Measurements from ENCODE around the gene ZBTB20.
A peak's percentile ranks its signal among the peaks of the same experiment; 100 is the strongest.

The ZBTB20 gene

GRCh38 chr3:114383875-114384557 lies 763.1 kb downstream of the ZBTB20 start:
- peak in 50 of 51 donors; percentile 5 to 93 (median 76) for DNase-seq

- DNase-seq = peak in 43 of 51 donors; percentile 2 to 87 (median 60)
Measured at GRCh38 chr3:114380233-114380651, 766.8 kb downstream of the ZBTB20 start.

GRCh38 chr3:114379266-114379665 lies 767.8 kb downstream of the ZBTB20 start:
- no peak for DNase-seq

DNA sequence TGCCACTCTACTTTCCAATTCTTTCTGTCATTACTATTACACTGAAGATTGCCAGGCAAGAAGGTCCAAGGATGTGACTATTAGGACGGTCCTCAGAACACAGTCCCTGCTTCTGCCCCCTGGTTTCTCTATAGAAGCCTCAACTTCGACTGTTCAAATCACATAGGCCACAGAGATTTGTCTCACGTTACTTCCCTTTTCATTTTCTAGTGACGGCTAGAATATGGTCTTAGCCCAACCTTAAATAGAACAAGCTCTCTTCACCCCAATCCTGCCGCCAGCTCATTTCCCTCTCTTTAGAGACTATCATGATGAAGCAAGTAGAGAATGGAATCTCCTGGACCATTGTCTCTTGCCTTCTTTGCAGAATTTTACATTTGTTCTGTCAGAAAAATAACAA lies 768.3 kb downstream of the ZBTB20 start:
- DNase-seq = no peak

DNA sequence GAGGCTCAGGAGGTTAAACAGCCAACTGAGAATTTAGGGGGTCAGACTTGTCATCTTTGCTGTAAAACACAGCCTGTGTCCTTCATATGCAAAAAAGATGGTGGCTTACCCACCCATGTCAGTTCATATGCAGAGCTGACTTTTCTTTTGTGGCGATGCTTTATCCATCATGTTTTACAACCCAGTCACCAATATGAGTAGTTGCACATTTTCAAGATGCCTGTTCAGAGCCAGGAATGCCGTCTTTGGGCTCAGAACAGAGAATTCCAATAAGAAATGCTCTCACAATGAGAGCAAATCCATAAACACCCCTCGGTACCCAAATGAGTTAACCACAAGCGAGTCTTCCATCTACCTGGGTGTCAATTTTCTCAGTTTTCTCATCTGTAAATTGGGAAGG lies 769.7 kb downstream of the ZBTB20 start:
- DNase-seq = no peak

DNA sequence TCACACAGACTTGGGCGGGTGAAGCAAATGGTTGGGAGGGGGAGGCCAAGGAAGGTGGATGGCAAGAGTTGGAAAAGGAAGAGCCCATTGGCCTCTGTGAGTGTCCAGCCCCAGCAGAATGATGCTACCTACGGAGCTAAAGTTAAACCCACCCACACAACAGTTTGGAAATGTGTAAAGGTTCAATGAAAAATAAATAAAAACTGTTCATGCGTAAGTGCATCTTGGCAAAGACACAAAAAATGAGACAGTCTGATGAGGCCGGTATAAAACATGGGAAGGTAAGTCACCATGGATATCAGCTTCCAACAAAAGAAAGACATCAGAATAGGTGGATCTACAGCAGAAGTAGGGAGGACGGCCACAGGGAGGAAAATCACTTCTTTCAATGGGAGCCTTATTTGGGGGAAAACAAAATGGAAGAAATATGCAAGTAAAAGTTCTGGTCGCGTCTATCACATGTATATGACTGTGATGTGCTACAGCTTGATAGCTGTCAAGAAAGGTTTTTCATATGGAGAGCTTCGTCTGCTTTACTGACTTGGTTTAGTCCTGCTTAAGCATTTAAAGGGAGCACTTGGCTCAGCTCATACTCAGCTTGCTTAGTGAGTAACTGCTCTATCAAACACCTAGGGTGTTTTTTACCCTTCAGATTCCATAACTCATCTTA lies 770.4 kb downstream of the ZBTB20 start:
- DNase-seq = no peak

GRCh38 chr3:114375608-114376421 lies 771.3 kb downstream of the ZBTB20 start:
- DNase-seq = no peak

- DNase-seq = no peak
Measured at GRCh38 chr3:114374433-114374990, 772.6 kb downstream of the ZBTB20 start.

DNA sequence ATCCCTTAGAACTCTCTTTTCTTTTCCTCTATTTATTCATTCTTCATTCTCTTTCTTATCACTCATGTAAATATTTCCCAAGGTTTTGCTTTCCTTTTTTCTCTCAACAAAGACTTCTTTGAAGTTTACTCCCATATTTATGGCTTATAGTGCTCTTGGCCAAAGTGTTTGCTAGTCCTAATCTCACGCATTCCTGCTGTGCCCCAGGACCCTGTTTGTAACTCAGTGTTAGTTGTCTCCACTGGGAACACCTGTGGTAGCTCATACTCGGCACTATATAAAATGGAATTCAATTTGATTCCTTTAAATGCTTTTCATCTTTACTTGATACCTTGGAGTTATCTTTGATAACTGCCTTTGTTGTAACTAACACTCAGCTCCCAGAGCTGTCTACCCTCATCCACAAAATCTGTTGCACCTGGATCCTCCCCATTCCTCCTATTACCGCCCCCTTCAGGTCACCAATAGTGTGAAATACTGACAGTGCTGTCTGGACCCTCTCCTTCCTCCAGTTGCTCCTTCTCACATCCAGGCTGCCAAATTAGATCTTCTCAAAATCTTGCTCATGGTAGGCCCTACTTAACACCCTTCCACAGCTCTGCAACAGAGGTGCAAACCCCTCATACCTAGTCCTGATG lies 776.4 kb downstream of the ZBTB20 start:
- DNase-seq = no peak

GRCh38 chr3:114365909-114366308 lies 781.2 kb downstream of the ZBTB20 start:
- DNase-seq = no peak

DNA sequence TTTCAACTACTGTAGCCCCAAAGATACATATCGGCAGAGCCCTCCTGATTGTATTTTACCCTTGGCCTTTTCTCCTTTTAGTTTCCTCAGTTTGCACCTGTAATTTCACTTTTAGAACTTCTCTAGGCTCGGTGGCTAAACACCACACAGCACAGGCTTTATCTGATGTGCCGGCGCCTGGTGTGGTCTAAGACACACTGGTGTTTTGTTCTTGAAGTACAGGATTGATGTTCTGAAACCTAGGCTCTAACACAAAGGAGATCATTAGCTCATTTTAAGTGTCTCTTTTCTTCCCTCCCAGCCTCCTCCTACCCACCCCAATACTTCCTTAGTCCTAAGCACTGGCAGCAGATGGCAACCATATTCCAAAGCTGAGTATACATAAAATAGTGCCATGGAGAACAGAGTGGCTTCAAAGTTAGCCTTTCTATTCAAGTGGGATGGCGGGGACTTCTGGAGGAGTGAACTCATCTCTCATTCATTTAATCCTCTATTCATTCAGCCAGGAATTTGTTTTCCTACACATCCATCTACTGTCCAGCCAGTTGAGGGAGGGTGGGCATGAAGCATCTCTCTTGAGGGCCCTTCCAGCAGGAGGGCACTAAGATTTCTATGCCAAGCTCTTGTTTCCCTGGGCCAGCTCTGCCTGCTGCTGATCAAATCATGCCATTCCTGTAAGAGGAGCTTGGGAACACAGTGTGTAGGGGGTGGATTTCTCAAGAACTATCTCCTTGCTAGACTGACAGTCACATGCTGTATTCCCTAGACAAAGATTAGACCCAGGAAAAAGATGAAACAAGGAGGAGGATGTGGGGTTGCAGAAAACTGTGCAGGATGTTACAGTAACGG lies 782.1 kb downstream of the ZBTB20 start:
- DNase-seq = peak in 2 of 51 donors; percentile 9 to 46

DNA sequence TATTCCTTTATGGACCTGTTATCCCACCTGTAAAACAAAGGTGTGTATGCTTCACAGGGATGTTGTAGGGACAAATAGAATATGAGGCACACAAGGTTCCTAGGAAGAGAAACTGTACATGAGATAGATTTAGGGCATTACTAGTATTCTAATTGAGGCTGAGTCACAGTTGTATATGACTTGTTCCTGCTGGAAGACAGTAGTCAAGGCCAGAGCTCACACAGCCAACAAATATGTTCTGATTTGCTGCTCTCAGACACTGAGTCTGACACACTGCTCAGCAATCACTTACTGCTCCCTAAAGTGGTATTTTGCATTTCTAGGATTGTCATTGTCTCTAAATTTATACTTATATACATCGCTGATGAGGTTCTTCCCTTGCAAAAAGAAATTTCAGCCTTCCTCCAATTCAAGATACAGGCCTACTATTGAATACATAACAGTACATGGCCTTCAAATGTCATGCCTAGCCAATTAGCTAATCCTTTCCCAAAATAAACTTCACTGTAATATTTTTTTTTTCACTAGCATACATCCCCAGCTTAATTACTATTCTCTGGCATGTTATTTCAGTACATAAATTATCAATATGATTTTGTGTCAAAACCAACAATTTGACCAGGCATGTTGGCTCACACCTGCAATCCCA lies 783.4 kb downstream of the ZBTB20 start:
- DNase-seq = peak in 1 of 51 donors; percentile 27

DNA sequence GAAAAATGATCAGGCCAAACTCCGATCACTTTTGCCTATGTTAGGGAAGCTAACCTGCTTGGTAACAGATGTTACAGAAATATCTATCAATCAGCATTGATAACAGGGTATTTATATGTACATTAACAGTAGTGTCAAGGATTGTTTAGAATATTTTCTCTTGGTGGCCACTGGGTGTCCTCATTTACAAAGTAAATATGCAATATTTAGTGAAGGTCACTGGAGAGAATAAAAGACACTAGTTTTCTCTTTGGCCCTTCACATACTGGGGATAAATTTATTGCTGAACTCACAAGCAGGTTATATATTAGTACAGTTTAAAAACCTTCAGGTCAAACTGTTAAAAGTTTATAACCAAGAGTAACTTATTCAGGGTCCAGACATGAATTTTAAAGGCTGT lies 784.3 kb downstream of the ZBTB20 start:
- DNase-seq = peak in 1 of 51 donors; percentile 50

DNA sequence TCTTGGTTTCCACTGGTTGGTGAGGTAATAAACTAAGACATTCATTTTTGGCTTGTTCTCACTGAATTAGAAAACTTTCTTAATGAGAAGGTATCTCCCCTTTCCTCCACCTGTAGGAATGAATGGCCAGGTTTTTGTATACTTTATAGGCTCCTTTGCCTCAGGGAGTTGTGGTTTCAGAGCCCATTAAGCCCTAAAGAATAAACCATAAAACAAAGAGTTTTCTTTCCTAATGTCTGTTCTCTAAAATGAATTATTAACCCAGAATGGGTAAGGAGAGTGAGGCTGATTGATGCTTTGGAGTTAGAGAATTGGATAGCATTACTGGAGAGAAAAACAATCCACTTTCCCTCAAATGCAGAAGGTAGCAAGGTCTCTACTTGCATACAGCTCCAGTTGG lies 785.7 kb downstream of the ZBTB20 start:
- DNase-seq = no peak

DNA sequence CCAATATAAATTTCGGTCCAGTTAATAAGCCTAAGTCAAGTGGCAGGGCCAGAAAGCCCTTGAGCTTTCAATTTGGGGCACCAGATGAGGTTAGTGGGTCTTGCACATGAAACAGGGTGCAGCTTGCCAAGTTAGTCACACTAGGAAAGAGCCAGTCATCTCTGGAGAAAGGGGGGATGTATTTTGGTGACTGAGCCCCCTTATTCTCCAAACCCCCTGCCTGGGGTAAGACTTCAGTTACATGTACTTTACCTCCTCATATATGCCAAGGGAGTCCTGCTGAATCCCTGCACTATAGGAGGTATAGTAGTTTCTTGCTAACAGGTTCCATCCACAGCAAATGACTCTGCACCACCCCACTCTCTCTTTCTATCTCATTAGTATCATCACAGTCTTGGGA lies 790.6 kb downstream of the ZBTB20 start:
- DNase-seq = no peak

DNA sequence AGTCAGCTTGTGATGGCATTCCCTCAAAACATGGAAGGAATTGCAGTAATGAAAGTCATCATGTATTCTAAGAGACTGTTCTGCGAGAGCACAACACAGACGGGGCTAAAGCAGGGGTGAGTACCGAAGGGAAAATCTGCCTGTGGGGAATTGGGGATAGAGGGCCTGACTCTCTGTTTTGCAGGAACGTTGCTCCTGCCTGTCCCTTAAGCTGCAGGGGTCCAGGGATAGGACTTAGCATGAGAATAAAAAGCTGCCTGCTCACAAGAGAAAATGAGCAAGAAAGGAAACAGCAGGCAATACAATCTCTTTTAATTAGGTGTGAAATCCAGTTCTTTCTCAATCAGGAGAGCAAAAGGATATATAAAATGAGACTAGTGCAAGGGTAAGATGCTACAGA lies 791.0 kb downstream of the ZBTB20 start:
- DNase-seq = no peak

DNA sequence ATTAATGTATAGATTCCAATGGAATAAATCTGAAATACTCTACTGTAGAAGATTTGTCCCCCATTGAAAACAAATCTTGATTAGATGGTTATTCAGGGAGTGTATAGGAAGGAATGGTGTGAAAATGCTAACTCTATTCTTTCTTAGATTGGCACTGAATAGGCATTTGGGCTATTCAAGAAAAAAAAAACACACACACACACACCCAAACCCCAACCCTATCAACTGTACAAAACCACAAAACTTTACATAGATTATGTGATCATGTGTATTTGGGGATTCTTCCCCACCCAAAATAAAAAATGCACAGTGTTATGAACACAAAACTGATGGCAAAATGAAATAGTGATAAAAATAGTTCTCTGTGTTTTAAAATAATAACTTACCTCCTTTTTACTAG lies 791.4 kb downstream of the ZBTB20 start:
- DNase-seq = no peak

GRCh38 chr3:114351822-114352145 lies 795.3 kb downstream of the ZBTB20 start:
- DNase-seq = no peak

- DNase-seq = no peak
Measured at GRCh38 chr3:114351123-114351821, 795.8 kb downstream of the ZBTB20 start.

DNA sequence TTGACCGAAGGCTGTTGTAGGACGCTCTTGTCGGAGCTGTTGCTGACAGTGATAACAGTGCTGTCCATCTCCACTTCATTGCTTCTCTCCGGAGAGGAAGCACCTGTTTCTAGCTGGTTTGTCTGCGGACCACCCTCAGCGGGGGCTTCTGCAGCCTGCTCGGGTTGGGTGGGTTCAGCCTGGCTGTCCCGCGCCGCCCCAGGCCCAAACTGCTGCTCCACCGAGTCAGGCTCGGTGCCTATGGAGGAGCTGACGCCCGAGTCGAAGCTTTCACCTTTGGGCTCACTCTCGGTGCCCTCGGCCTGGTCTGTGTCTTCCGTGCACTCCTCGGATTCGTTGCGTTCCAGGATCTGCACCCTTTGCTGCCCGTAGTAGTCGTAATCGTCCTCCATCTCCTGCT lies 796.4 kb downstream of the ZBTB20 start:
- no peak for DNase-seq

All from hypothalamus (tissue), 51 donors.